Measurements from ENCODE around the gene UFSP2.

DNA sequence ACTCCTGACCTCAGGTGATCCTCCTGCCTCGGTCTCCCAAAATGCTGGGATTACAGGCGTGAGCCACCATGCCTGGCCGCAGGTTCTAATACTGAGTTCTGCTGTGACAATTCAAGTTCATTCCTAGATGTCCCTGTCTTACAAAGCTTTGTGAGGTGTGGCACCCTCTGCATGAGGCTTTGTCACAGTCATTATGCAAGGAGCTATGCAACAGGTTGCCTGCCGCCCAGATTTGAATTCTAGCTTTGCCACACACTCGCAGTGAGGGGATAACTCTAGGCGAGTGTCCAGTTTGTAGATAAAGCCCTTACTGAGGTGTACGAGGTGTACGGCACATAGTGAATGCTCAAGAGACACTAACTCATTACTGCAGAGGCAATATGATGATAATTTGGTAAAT lies 42.2 kb upstream of the UFSP2 start:
- TF ChIP-seq, protein P1, sequence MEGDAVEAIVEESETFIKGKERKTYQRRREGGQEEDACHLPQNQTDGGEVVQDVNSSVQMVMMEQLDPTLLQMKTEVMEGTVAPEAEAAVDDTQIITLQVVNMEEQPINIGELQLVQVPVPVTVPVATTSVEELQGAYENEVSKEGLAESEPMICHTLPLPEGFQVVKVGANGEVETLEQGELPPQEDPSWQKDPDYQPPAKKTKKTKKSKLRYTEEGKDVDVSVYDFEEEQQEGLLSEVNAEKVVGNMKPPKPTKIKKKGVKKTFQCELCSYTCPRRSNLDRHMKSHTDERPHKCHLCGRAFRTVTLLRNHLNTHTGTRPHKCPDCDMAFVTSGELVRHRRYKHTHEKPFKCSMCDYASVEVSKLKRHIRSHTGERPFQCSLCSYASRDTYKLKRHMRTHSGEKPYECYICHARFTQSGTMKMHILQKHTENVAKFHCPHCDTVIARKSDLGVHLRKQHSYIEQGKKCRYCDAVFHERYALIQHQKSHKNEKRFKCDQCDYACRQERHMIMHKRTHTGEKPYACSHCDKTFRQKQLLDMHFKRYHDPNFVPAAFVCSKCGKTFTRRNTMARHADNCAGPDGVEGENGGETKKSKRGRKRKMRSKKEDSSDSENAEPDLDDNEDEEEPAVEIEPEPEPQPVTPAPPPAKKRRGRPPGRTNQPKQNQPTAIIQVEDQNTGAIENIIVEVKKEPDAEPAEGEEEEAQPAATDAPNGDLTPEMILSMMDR (IDR thresholded peaks at IDR 0.05; ENCODE audit: low read depth, low read length, missing input control), result no peak
- TF ChIP-seq FOXA1 (IDR thresholded peaks at IDR 0.05), result no peak
- TF ChIP-seq, protein P2, sequence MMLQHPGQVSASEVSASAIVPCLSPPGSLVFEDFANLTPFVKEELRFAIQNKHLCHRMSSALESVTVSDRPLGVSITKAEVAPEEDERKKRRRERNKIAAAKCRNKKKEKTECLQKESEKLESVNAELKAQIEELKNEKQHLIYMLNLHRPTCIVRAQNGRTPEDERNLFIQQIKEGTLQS (IDR thresholded peaks at IDR 0.05), result no peak

Measured in liver (tissue), 3 donors.